T-helper 17 cell (primary cell): ENCODE measurements around the gene NAV2. TPM values are rescaled to one million over a fixed set of nuclear protein-coding genes. Genes with fewer than 3 reads are reported as not detected.
"Not testable (repeated sequence)": the region's sequence is repeated elsewhere in the genome, so short reads cannot be mapped to it uniquely, and the experiment has no call there.

Source experiments
- ATAC-seq: fragments of 150-1000 bp; cut with Tn5 transposase; 2 replicates; pipeline ENCODE4 v1.10.0; 2021; ENCODE audit warnings: mild to moderate bottlenecking, moderate library complexity
- DNase-seq, 3 donors: peaks; one replicate each; pipeline versions ENCODE4 v3.0.0 to v3.0.0-alpha.2; 2020 to 2021
- H3K9me3 ChIP-seq: one replicate; pipeline ENCODE4 v1.7.0; 2013; ENCODE audit warnings: low read length, mild to moderate bottlenecking; ENCODE audit not compliant: control insufficient read depth, poor library complexity, severe bottlenecking
- H3K27ac Mint-ChIP-seq: one replicate; pipeline ENCODE4 v1.8.0; 2022; ENCODE audit warnings: mild to moderate bottlenecking, moderate library complexity, mixed read lengths
- H3K27me3 Mint-ChIP-seq: one replicate; pipeline ENCODE4 v1.8.0; 2022; ENCODE audit warnings: mixed read lengths
- H3K36me3 Mint-ChIP-seq: one replicate; pipeline ENCODE4 v1.8.0; 2022; ENCODE audit warnings: low read depth, mixed read lengths
- H3K4me1 Mint-ChIP-seq: one replicate; pipeline ENCODE4 v1.8.0; 2022; ENCODE audit warnings: mild to moderate bottlenecking, mixed read lengths
- H3K4me3 Mint-ChIP-seq: one replicate; pipeline ENCODE4 v1.8.0; 2022; ENCODE audit warnings: mild to moderate bottlenecking, moderate library complexity, mixed read lengths
- total RNA-seq, 4 donors: library from RNA in 2 of 4; stranded (reverse) in 2 of 4; gene quantifications; one replicate each; pipeline ENCODE4 v1.2.3 and lab custom pipeline; 2022 to 2026

Gene NAV2
- total RNA-seq, 2 donors from 2014 or later: 0.96 to 1.3 TPM

GRCh38 chr11:20006618-20007017, 294.0 kb downstream of the NAV2 start:
- not testable (repeated sequence) for ATAC-seq, H3K27ac Mint-ChIP-seq, H3K9me3 ChIP-seq, H3K27me3 Mint-ChIP-seq, H3K36me3 Mint-ChIP-seq, DNase-seq, H3K4me1 Mint-ChIP-seq, H3K4me3 Mint-ChIP-seq

GRCh38 chr11:20007386-20007785, 294.7 kb downstream of the NAV2 start:
- Mint-ChIP-seq H3K36me3 (no peaks in the 10 kb centered on the region), H3K4me3 (no peak overlapping the region), H3K27me3 (peaks cover 8% of the 10 kb centered on the region), H3K27ac (no peak overlapping the region), H3K4me1 (no peaks in the 10 kb centered on the region)
- DNase-seq (no peak), ATAC-seq (no peak)
- H3K9me3 ChIP-seq: no peaks in the 10 kb centered on the region

GRCh38 chr11:20008190-20008870, 295.7 kb downstream of the NAV2 start:
- ATAC-seq: no peak
- no peaks in the 10 kb centered on the region for H3K36me3 Mint-ChIP-seq
- H3K27ac Mint-ChIP-seq: no peak overlapping the region
- H3K9me3 ChIP-seq: no peaks in the 10 kb centered on the region
- no peak for DNase-seq
- peaks cover 10% of the 10 kb centered on the region for H3K27me3 Mint-ChIP-seq
- no peak overlapping the region for H3K4me3 Mint-ChIP-seq
- H3K4me1 Mint-ChIP-seq: no peaks in the 10 kb centered on the region

- H3K9me3 ChIP-seq: no peaks in the 10 kb centered on the region
- Mint-ChIP-seq H3K27ac (no peak overlapping the region), H3K36me3 (no peaks in the 10 kb centered on the region), H3K27me3 (peaks cover 18% of the 10 kb centered on the region), H3K4me3 (no peak overlapping the region), H3K4me1 (no peaks in the 10 kb centered on the region)
- ATAC-seq (no peak), DNase-seq (no peak)
Observed at GRCh38 chr11:20008871-20009644, 296.4 kb downstream of the NAV2 start.

GRCh38 chr11:20010156-20010850, 297.7 kb downstream of the NAV2 start:
- H3K9me3 ChIP-seq: no peaks in the 10 kb centered on the region
- Mint-ChIP-seq H3K36me3 (no peaks in the 10 kb centered on the region), H3K4me1 (no peaks in the 10 kb centered on the region), H3K27ac (no peak overlapping the region), H3K4me3 (no peak overlapping the region), H3K27me3 (peaks cover 23% of the 10 kb centered on the region)
- no peak for DNase-seq
- no peak for ATAC-seq

DNA sequence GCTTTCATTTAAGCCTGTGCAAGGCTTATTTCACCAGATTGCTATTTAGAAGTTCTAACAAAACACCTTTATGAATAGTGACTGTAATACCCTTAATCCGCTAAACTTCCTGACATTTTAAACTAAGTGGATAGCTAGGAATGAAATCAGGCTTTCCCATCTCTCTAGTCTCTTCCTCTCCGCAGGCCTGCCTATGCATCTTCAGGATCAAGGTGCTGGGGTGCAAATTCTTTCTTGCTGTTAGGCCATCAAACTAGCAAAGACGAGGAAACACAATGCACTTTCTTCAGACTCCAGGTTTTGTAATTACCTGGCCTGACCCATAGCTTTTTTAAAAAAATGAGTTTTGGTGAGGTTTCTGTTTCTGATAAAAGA, 298.2 kb downstream of the NAV2 start:
- Mint-ChIP-seq H3K4me3 (no peak overlapping the region), H3K27ac (no peak overlapping the region), H3K36me3 (no peaks in the 10 kb centered on the region), H3K27me3 (peaks cover 27% of the 10 kb centered on the region), H3K4me1 (no peaks in the 10 kb centered on the region)
- no peak for ATAC-seq
- no peak for DNase-seq
- H3K9me3 ChIP-seq: no peaks in the 10 kb centered on the region

DNA sequence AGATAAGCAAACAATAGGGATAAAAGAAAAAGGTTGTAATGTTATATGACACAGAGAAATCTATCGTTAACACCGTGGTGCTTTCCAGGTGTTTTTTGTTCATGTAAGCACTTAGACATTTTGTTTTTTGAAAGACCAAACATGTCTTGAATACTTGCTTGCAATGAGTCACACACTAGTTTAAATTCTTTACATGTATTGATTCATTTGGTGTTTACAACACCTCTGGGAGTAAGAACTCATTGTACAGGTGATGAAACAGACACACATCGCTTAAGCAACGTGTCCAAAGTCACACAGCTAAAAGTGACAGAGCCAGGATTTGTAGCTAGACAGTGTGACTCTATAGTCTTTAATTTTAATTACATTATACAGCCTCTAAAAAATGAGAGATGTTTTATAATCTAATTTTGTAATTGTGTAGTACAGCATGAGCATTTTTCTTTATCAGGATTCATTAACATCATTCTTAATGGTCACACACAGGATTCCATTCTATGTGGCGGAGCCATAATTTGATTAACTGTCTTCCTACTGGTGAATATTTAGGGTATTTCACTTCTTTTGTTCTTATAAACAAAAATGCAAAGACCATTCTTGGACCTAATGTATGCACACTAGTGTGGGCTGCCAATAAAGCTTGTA, 298.8 kb downstream of the NAV2 start:
- H3K4me1 Mint-ChIP-seq: no peaks in the 10 kb centered on the region
- H3K9me3 ChIP-seq: no peaks in the 10 kb centered on the region
- DNase-seq (no peak), ATAC-seq (no peak)
- H3K27ac Mint-ChIP-seq: no peak overlapping the region
- no peaks in the 10 kb centered on the region for H3K36me3 Mint-ChIP-seq
- H3K4me3 Mint-ChIP-seq: no peak overlapping the region
- peaks cover 27% of the 10 kb centered on the region for H3K27me3 Mint-ChIP-seq

DNA sequence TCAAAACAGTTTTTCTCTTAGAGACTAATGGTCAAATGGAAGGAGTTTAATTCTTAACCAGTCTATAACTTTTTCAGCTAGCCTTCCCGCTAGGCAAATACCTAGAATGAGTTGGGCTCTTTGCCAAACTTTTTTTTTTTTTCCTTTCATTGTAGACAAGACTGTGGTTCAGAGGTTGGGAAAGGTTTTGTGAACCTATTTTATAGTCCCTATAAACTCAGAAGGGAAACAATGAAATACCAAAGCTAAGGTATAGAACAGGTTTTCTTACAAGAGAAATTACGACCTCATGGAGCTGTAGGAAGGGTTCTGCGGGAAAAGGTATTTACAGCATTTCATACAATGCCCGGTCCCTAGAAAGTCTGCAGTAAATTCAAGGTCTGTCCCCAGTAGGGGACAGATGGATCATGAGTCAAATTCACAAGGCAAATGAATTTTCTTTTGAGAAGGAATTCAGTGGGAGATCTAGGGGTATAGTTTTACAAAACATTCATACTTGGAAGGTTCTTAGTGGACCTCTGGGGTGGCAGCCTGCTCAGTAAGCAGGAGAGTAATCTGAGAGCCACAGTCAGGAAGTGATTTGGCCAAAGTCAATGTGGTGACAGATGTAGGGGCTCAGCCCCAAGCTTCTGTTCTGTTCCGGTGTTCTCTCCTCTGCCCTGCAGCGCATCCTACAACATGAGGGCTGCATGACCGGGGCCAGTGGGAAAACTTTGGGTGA, 300.9 kb downstream of the NAV2 start:
- H3K4me1 Mint-ChIP-seq: no peaks in the 10 kb centered on the region
- ATAC-seq (no peak), DNase-seq (no peak)
- H3K27ac Mint-ChIP-seq: no peak overlapping the region
- no peak overlapping the region for H3K4me3 Mint-ChIP-seq
- H3K9me3 ChIP-seq: no peaks in the 10 kb centered on the region
- peaks cover 34% of the 10 kb centered on the region for H3K27me3 Mint-ChIP-seq
- H3K36me3 Mint-ChIP-seq: peaks cover 3% of the 10 kb centered on the region

- no peaks in the 10 kb centered on the region for H3K4me1 Mint-ChIP-seq
- no peak overlapping the region for H3K4me3 Mint-ChIP-seq
- no peak overlapping the region for H3K27ac Mint-ChIP-seq
- peaks cover 34% of the 10 kb centered on the region for H3K27me3 Mint-ChIP-seq
- H3K36me3 Mint-ChIP-seq: peaks cover 3% of the 10 kb centered on the region
- ATAC-seq (no peak), DNase-seq (no peak)
- no peaks in the 10 kb centered on the region for H3K9me3 ChIP-seq
Observed at GRCh38 chr11:20014067-20014402, 301.4 kb downstream of the NAV2 start.

GRCh38 chr11:20015101-20015500, 302.5 kb downstream of the NAV2 start:
- H3K9me3 ChIP-seq: no peaks in the 10 kb centered on the region
- ATAC-seq: no peak
- no peak overlapping the region for H3K27ac Mint-ChIP-seq

DNA sequence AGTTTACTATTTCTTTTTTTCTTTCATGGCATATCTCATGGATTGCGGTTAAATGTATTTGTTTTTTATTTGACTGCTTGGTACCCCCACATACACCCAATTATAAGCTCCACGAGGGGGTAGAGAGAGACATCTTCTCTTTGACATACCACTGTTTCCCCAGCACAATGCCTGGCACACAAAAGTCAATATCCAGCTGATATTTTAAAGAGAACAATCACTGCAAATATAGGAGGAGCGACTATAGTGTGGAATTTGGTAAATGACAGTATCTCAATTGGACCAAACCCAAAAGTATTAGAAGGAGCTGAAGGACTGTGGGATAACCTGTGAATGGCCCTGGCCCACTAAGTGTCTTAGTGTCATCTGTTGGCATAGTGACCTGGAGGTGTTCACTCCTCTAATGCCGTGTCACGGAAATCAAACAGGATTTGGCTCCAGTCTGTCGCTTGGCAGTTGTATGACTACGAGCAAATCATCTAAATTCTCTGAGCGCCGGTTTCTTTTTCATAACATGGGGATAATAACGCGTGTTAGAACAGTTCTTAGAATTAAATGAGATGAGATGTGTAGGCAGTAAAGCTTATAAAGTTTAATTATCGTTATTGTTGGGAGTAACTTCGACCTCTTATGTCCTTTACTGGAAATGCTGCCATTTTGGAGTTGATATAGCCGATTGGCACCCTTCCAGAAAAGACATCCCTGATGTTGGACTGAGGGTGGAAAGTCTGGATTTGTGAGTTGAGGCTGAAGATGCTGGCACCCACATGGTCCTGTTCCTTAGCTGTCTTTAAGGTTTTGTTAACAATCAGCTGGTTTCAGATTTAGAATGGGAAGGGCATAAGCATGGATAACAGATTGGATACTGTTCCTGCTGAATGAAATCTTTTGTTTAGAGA, 303.1 kb downstream of the NAV2 start:
- Mint-ChIP-seq H3K27ac (no peak overlapping the region), H3K4me1 (no peaks in the 10 kb centered on the region), H3K27me3 (peaks cover 34% of the 10 kb centered on the region), H3K4me3 (no peak overlapping the region), H3K36me3 (peaks cover 3% of the 10 kb centered on the region)
- no peak for ATAC-seq
- H3K9me3 ChIP-seq: no peaks in the 10 kb centered on the region
- DNase-seq: no peak

More at GRCh38 chr11:20015101-20015500, 302.5 kb downstream of the NAV2 start:
- no peak for DNase-seq
- Mint-ChIP-seq H3K4me1 (no peaks in the 10 kb centered on the region), H3K27me3 (peaks cover 34% of the 10 kb centered on the region), H3K4me3 (no peak overlapping the region), H3K36me3 (peaks cover 3% of the 10 kb centered on the region)

- H3K9me3 ChIP-seq: no peaks in the 10 kb centered on the region
- no peaks in the 10 kb centered on the region for H3K4me1 Mint-ChIP-seq
- ATAC-seq: no peak
- no peak for DNase-seq
- no peak overlapping the region for H3K27ac Mint-ChIP-seq
- H3K4me3 Mint-ChIP-seq: no peak overlapping the region
- peaks cover 3% of the 10 kb centered on the region for H3K36me3 Mint-ChIP-seq
- peaks cover 34% of the 10 kb centered on the region for H3K27me3 Mint-ChIP-seq
Observed at GRCh38 chr11:20016526-20016925, 303.9 kb downstream of the NAV2 start.
